ENCODE data around the gene ATP6V0A1. TPM values are rescaled to one million over a fixed set of nuclear protein-coding genes. Genes with fewer than 3 reads are reported as not detected.
A peak's percentile ranks its signal among the peaks of the same experiment; 100 is the strongest.
"Not testable (repeated sequence)": the region's sequence is repeated elsewhere in the genome, so short reads cannot be mapped to it uniquely, and the experiment has no call there.

Gene ATP6V0A1
- total RNA-seq, 1 experiment from 2014 or later, result 0.07 TPM

DNA sequence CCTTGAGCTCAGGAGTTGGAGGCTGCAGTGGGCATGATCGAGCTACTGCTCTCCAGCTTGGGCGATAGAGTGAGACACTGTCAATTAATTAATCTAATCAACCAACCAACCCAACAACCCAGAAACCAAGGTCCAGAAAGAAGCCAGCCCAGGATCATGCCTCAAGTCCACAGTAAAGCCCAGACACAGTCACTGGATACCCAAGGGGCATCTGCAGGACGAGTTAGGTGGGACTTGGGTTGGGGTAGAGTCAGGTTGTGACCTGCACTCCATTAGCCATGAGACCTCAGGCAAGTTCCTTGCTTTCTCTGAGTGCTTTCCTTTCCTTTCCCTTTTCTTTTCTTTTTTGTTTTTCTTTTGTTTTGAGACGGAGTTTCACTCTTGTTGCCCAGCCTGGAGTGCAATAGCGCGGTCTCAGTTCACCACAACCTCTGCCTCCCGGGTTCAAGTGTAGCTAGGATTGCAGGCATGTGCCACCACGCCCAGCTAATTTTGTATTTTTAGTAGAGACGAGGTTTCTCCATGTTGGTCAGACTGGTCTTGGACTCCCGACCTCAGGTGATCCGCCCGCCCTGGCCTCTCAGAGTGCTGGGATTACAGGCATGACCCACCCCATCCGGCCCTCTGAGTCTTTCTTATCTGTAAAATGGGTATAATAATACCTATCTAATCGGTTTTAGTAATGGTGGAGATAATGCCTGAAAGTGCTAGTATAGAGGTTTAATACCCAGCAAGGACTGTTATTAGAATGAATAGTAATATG, 90.5 kb downstream of the ATP6V0A1 start:
- H3K27me3 ChIP-seq (ENCODE audit: low read length), result no peaks in the 10 kb centered on the region
- peaks cover 4% of the 10 kb centered on the region; the same call in 1 of the 2 replicates for H3K4me1 ChIP-seq (ENCODE audit: insufficient read depth, low read length)
- POLR2A ChIA-PET (ENCODE audit: unreplicated experiment), result no interaction called here
- H2AFZ ChIP-seq (ENCODE audit: low read length), result peak overlapping the region; percentile 74
- no peaks in the 10 kb centered on the region for H4K20me1 ChIP-seq (ENCODE audit: low read length)
- DNase-seq (no peak), ATAC-seq (no peak)
- TF ChIP-seq EZH2phosphoT487 (IDR thresholded peaks at IDR 0.05; ENCODE audit: borderline replicate concordance, low read length) (no peak), EZH2 (IDR thresholded peaks at IDR 0.05; ENCODE audit: low read length, unreplicated experiment) (no peak)
- TF ChIP-seq, protein P1, sequence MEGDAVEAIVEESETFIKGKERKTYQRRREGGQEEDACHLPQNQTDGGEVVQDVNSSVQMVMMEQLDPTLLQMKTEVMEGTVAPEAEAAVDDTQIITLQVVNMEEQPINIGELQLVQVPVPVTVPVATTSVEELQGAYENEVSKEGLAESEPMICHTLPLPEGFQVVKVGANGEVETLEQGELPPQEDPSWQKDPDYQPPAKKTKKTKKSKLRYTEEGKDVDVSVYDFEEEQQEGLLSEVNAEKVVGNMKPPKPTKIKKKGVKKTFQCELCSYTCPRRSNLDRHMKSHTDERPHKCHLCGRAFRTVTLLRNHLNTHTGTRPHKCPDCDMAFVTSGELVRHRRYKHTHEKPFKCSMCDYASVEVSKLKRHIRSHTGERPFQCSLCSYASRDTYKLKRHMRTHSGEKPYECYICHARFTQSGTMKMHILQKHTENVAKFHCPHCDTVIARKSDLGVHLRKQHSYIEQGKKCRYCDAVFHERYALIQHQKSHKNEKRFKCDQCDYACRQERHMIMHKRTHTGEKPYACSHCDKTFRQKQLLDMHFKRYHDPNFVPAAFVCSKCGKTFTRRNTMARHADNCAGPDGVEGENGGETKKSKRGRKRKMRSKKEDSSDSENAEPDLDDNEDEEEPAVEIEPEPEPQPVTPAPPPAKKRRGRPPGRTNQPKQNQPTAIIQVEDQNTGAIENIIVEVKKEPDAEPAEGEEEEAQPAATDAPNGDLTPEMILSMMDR (conservative IDR thresholded peaks at IDR 0.05; ENCODE audit: low read depth, low read length), result no peak
- no peaks in the 10 kb centered on the region for H3F3A ChIP-seq (ENCODE audit: low read length, unreplicated experiment)
- H3K4me3 ChIP-seq (ENCODE audit: low read length), result peak overlapping the region; percentile 74
- no peaks in the 10 kb centered on the region for H3K9me2 ChIP-seq (replicated peaks; ENCODE audit: low read length)
- no peak overlapping the region; the same call in 1 of the 2 replicates for H3K9ac ChIP-seq (ENCODE audit: low read length)
- peaks cover 9% of the 10 kb centered on the region for H3K79me2 ChIP-seq (ENCODE audit: low read length)
- intact Hi-C loops (cut with micrococcal nuclease), result no loop called here
- peak overlapping the region; percentile 86 for H3K4me2 ChIP-seq (ENCODE audit: low read length)
- H3K36me3 ChIP-seq (ENCODE audit: low read depth, low read length), result no peaks in the 10 kb centered on the region
- CTCF ChIA-PET, result no interaction called here
- BruUV-seq (replicated peaks), result no TSS peak
- H3K27ac ChIP-seq (ENCODE audit: low read length), result no peak overlapping the region
- H3K9me3 ChIP-seq (ENCODE audit: low read length), result no peaks in the 10 kb centered on the region

DNA sequence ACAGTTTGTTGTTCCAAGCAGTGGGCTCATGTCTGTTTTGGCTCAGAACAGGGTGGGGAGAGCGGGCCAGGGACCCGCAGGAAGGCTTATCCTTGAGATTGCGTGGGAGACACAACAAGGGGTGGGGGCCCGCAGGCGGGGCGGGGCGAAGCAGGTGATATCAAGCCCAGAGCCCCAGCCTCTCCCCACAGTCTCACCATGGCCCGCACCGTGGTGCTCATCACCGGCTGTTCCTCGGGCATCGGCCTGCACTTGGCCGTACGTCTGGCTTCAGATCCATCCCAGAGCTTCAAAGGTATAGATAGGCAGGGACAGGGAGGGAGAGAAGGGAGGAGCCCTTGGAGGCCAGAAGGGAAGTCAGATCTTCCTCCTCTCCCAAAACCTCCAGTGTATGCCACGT, 94.1 kb downstream of the ATP6V0A1 start, which contains the start of gene HSD17B1:
TSS of gene HSD17B1 (plus strand) at position 188 of the 400 bp plus-strand sequence. CDS start at position 199, 11 bp downstream.
- intact Hi-C loops (cut with micrococcal nuclease); BruUV-seq (replicated peaks); H4K20me1 ChIP-seq (ENCODE audit: low read length); H3K9me2 ChIP-seq (replicated peaks; ENCODE audit: low read length); CTCF ChIA-PET; H3K4me1 ChIP-seq (ENCODE audit: insufficient read depth, low read length); ATAC-seq; DNase-seq; H3K36me3 ChIP-seq (ENCODE audit: low read depth, low read length); POLR2A ChIA-PET (ENCODE audit: unreplicated experiment); H3K27me3 ChIP-seq (ENCODE audit: low read length); H3K9me3 ChIP-seq (ENCODE audit: low read length); H3F3A ChIP-seq (ENCODE audit: low read length, unreplicated experiment); H3K27ac ChIP-seq (ENCODE audit: low read length): not testable (repeated sequence)
- H3K4me3 ChIP-seq (ENCODE audit: low read length), result peak within 1 kb of the TSS; percentile 89
- peak within 1 kb of the TSS; percentile 86; the same call in 1 of the 2 replicates for H3K9ac ChIP-seq (ENCODE audit: low read length)
- H2AFZ ChIP-seq (ENCODE audit: low read length), result peak within 1 kb of the TSS; percentile 91; the same call in 1 of the 2 replicates
- H3K4me2 ChIP-seq (ENCODE audit: low read length), result peak within 1 kb of the TSS; percentile 97
- peaks cover 24% of the 10 kb centered on the region for H3K79me2 ChIP-seq (ENCODE audit: low read length)

DNA sequence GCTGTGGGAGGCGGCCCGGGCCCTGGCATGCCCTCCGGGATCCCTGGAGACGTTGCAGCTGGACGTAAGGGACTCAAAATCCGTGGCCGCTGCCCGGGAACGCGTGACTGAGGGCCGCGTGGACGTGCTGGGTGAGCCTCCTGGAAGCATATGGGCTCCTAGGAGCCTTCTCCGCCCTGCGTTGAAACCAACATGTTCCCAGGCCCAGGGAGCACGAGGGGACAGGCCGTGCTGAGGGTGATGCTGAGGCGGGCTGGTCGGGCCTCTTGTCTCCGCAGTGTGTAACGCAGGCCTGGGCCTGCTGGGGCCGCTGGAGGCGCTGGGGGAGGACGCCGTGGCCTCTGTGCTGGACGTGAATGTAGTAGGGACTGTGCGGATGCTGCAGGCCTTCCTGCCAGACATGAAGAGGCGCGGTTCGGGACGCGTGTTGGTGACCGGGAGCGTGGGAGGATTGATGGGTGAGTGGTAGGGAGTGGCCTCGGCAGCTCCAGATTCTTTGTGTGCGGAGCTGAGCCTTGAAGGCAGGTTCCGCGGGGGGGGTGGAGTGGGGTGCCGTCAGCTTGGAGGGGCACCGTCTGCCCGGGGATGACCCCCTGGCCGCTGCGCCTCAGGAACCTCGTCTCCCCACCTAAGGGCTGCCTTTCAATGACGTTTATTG, 94.6 kb downstream of the ATP6V0A1 start:
- peaks cover 24% of the 10 kb centered on the region for H3K79me2 ChIP-seq (ENCODE audit: low read length)
- intact Hi-C loops (cut with micrococcal nuclease), result no loop called here
- H3K4me3 ChIP-seq (ENCODE audit: low read length), result peak overlapping the region; percentile 89; the same call in 1 of the 2 replicates
- POLR2A ChIA-PET (ENCODE audit: unreplicated experiment), result no interaction called here
- CTCF ChIA-PET, result interaction anchor here (0.6 kb wide), 1 partner anchor 574 kb away, joined by 7 read pairs; no protein-coding TSS in a partner anchor
- no peaks in the 10 kb centered on the region for H3K9me2 ChIP-seq (replicated peaks; ENCODE audit: low read length)
- H3K9me3 ChIP-seq (ENCODE audit: low read length), result no peaks in the 10 kb centered on the region
- H3K27me3 ChIP-seq (ENCODE audit: low read length), result no peaks in the 10 kb centered on the region
- no peaks in the 10 kb centered on the region for H4K20me1 ChIP-seq (ENCODE audit: low read length)
- H3K9ac ChIP-seq (ENCODE audit: low read length), result peak overlapping the region; percentile 86; the same call in 1 of the 2 replicates
- H2AFZ ChIP-seq (ENCODE audit: low read length), result no peak overlapping the region; the same call in 1 of the 2 replicates
- H3K27ac ChIP-seq (ENCODE audit: low read length), result no peak overlapping the region
- H3K36me3 ChIP-seq (ENCODE audit: low read depth, low read length), result no peaks in the 10 kb centered on the region
- ATAC-seq (no peak), DNase-seq (no peak)
- H3K4me1 ChIP-seq (ENCODE audit: insufficient read depth, low read length), result peaks cover 8% of the 10 kb centered on the region; the same call in 1 of the 2 replicates
- TF ChIP-seq EZH2phosphoT487 (IDR thresholded peaks at IDR 0.05; ENCODE audit: borderline replicate concordance, low read length) (no peak), EZH2 (IDR thresholded peaks at IDR 0.05; ENCODE audit: low read length, unreplicated experiment) (no peak)
- TF ChIP-seq, protein P1 (conservative IDR thresholded peaks at IDR 0.05; ENCODE audit: low read depth, low read length), result no peak
- H3K4me2 ChIP-seq (ENCODE audit: low read length), result peak overlapping the region; percentile 97
- H3F3A ChIP-seq (ENCODE audit: low read length, unreplicated experiment), result no peaks in the 10 kb centered on the region
- no TSS peak for BruUV-seq (replicated peaks)

Measured in PC-3 (cell line).